HG03558 (cell line): ENCODE results near the gene GPR17.

Source experiments
- ATAC-seq: cut with Tn5 transposase; IDR thresholded peaks from one replicate; pipeline ENCODE4 v1.9.1; 2021; ENCODE audit warnings: moderate number of reproducible peaks; ENCODE audit not compliant: unreplicated experiment; ENCODE audit errors: extremely low read depth

The GPR17 gene

DNA sequence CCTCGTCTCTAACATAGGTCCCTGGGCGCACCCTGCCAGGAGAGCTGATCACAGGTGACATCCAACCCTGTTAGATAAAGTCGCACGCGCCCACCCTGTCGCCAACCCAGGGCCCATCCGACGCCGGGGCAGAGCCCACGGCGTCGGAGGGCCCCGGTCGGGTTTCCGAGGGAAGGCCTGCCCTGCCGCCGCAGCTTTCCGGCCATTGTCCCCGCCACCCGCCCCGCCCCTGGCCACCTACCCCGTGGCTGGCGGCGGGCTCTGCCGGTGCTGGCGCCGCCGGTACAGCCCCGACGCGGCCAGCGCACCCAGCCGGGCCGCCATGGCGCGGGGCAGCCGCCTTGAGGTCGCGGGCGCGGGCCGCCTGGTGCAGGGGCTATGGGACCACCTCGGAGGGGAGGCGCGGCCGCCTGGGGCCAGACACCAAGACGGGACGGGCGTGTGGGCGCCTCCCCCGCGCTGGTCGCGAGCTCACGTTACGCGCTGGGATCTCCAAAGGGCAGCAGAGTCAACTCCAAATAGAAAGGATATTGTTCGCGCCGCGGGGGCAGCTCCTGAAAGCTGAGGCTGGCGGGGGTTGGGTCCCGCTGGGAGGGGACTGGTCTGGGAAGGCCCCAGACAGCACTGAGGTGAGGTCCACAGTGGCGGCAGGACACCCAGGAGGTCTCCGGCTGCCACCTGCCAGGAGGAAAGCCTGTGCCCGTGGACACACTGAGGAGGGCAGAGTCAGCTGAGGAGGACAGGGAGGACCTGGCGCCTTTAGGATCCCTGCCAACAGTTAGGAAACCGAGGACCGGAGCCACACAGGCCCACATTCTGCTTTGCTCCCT lies 18.3 kb downstream of the GPR17 start:
- no peak for ATAC-seq

GRCh38 chr2:127664895-127665225 lies 18.9 kb downstream of the GPR17 start:
- no peak for ATAC-seq

GRCh38 chr2:127665267-127665893 lies 19.4 kb downstream of the GPR17 start:
- no peak for ATAC-seq

DNA sequence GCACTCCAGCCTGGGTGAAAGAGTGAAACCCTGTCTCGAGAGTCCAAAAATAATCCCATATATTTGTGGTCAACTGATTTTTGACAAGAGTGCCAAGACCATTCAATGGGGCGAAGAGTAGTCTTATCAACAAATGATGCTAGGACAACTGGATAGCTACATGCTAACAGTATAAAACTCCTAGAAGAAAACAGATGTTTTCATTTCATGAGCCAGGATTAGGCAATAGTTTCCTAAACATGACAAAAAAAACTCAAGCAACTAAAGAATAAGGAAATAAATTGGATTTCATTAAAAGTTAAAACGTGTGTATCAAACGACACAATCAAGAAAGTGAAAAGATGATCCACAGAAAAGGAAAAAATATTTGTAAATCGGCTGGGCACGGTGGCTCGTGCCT lies 23.1 kb downstream of the GPR17 start:
- no peak for ATAC-seq

- no peak for ATAC-seq
Measured at GRCh38 chr2:127670055-127670956, 24.4 kb downstream of the GPR17 start.

- ATAC-seq, result no peak
Measured at GRCh38 chr2:127670957-127671290, 25.0 kb downstream of the GPR17 start.

GRCh38 chr2:127671557-127672302 lies 25.8 kb downstream of the GPR17 start:
- ATAC-seq, result no peak

GRCh38 chr2:127672341-127673224 lies 26.6 kb downstream of the GPR17 start:
- ATAC-seq, result no peak

- no peak for ATAC-seq
Measured at GRCh38 chr2:127673291-127674069, 27.5 kb downstream of the GPR17 start.

DNA sequence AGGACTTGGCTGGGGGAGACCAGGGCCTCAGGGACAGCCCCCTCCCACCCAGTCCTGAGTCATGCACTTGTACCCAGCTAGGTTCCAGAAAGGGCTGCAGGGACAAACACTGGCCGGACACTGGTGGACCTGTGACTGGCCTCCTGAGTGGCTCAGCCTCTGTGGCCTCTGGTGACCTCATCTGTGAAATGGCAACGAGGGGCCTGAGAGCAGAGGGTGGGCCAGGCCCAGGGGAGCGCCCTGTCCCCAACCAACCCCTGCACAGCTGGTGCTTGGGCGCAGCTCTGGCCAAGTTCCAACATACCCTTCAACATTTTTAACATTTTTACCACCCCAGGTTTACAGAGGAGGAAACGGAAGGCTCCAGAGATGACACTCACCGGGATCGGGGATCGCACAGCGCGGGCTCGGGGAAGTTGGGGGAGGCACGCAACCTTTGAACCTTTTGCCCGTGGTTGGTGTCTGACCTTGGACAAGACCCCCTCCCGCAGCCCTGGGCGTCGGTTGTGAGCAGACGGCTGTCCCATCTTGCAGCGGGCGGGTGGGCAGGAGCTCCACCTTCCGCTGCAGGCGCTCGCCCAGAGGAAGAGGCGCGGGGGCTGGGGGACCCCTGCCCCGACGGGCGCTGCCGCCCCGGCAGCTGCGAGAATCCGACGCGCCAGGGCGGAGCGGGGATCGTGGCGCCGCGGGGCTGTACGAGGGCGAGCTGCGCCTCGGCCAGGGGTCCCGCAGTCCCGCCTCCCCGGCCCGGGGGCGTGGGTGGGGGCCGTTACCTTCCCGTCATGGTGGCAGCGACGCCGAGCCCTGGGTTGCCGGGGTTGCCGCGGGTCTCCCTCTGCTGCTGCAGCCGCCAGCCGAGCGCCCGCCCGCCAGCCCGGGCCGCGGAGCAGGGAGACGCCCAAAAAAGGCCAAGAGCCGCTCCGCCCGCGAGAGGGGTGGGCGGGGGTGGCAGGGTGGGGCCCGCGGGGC lies 28.6 kb downstream of the GPR17 start:
- ATAC-seq, result no peak

DNA sequence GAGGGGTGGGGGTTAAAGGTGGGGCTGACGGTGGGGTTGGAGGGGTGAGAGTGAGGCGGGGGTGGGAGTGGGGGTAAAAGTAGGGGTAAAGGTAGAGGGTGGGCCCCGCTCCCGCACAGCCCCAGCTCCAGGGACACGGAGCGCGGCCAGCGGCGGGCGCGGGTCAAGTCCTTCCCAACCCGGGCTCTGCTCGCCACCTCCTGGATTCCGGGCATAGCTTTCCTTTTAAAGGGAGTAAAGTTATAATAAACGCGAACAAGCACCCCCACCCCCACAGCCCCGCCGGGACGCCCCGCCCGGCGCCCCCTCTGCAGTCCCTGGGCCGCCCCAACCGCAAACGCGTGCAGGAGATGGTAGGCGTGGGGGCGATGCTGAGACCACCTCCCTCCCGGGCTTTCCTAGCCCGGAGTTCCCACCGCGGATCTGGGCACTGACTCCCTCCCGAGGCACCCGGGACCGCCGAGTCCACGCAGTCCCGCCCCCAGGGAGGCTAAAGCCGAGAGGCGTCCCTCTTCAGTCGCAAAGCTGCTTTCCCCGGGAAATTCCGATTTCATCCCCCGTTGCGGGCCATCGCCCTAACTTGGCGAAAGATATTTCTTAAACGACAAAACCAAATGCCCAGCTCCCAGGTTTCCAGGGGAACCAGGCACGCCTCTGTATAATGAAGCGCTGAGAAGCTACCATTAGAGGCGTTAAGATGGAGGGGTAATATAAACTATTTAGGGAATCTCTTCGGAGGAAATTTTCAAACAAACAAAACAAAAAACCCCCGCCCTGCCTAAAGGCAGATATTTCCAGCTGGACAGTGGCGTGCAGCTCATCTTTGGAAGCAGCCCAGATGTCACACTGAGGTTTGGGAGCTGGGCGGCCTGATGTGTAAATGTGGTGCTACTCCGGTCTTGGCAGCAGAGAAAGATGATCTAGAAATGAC lies 29.6 kb downstream of the GPR17 start, which contains the start of gene LIMS2:
Gene LIMS2, minus strand, starts transcription at position 200 of the 931 bp plus-strand sequence. CDS start 506 bp downstream, outside the sequence.
- no peak for ATAC-seq

- ATAC-seq, result no peak
Measured at GRCh38 chr2:127676906-127677305, 31.0 kb downstream of the GPR17 start.

GRCh38 chr2:127678531-127678930 lies 32.6 kb downstream of the GPR17 start:
- ATAC-seq, result no peak

GRCh38 chr2:127678991-127679390 lies 33.0 kb downstream of the GPR17 start:
- no peak for ATAC-seq

DNA sequence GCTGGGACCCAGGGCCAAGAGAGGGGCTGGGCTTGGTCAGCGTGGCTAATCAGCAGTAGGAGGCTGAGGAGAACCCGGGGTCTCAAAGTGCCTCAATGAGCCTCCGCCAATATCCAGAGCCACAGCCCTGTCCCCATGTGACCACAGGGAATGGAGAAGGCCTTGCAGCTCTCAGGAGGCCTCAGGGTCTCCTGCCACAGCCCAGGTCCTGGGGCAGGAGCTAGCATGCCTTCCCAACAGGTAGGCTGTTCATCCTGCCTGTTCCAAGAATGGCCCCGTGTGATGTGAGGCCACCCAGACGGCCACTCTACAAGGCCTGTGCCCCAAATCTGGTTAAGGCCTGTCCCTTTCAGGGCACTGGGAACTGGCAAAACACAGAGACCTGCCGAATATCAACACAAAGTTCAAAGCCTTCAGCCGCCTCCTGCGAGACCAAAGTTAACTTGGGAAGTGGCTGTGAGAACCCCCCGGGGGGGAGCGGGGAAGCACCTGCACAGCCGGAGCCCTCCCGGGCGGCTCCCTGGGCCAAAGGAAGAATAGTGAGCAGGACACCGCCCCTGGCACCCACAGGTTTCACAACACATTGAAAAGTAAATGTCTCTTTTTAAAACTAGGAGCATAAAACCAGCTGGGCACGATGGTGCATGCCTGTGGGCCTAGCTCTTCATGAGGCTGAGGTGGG lies 33.9 kb downstream of the GPR17 start:
- ATAC-seq, result no peak
